Sigmoid colon (tissue), 3 donors: Measurements from ENCODE around the gene KCNB1.

Source experiments
- CTCF ChIP-seq, 4 experiments: fragments of 450-650 bp in 3 of 4; fragments of 200-600 bp in 1 of 4; IDR thresholded peaks; one replicate each; pipeline ENCODE4 v1.5.1; 2016 to 2019; ENCODE audit warnings: antibody characterized with exemption in 4 of 4, mild to moderate bottlenecking in 3 of 4, moderate library complexity in 2 of 4
- POLR2A ChIP-seq, 2 donors: fragments of 450-650 bp; IDR thresholded peaks; one replicate each; pipeline ENCODE4 v1.6.1; 2016; ENCODE audit warnings: antibody characterized with exemption in 2 of 2, mild to moderate bottlenecking in 2 of 2, moderate library complexity in 2 of 2

GRCh38 chr20:49413677-49414076 is 68.8 kb downstream of the KCNB1 start:
- TF ChIP-seq CTCF (IDR thresholded peaks at IDR 0.05) = no peak
- no peak for TF ChIP-seq POLR2A (IDR thresholded peaks at IDR 0.05)
